HEK293 (cell line): ENCODE measurements around the gene FRAS1.

Experiments
- CTCF ChIA-PET: fragments of 350-600 bp; formaldehyde crosslinking; extraction: SDS; loops from one replicate; lab custom pipeline; 2021; ENCODE audit warnings: antibody characterized with exemption; lab: Yijun Ruan, JAX
- POLR2A ChIA-PET: fragments of 300-600 bp; formaldehyde crosslinking; extraction: SDS; loops from one replicate; lab custom pipeline; 2020; ENCODE audit warnings: antibody characterized with exemption, inconsistent platforms; lab: Yijun Ruan, JAX
- H3K27ac ChIP-seq: fragments of 200-500 bp; sonication (Bioruptor generic); 2 replicates; pipeline ENCODE4 v1.5.1; 2014; ENCODE audit warnings: low read depth, low read length, control low read depth, inconsistent platforms; ENCODE audit errors: extremely low read depth
- H3K36me3 ChIP-seq, 2 experiments: fragments of 200-500 bp in 1 of 2; sonication (Bioruptor generic) in 1 of 2; 1 replicate in 1 of 2; 2 replicates in 1 of 2; pipeline ENCODE4 v1.5.1; 2014 to 2017; ENCODE audit warnings: inconsistent platforms in 2 of 2, low read length in 2 of 2; ENCODE audit not compliant: control insufficient read depth in 2 of 2, insufficient read depth in 1 of 2
- H3K4me1 ChIP-seq: fragments of 200-500 bp; sonication (Bioruptor generic); 2 replicates; pipeline ENCODE4 v1.5.1; 2014; ENCODE audit warnings: mild to moderate bottlenecking, low read length, inconsistent platforms; ENCODE audit not compliant: control insufficient read depth, insufficient read depth
- H3K4me3 ChIP-seq: 2 replicates; pipeline ENCODE4 v1.5.1; 2011; ENCODE audit warnings: low read depth, mild to moderate bottlenecking, control low read depth, low read length, moderate library complexity
- H3K9me3 ChIP-seq: fragments of 200-500 bp; sonication (Bioruptor generic); 2 replicates; pipeline ENCODE4 v1.5.1; 2014; ENCODE audit warnings: low read depth, low read length, inconsistent platforms; ENCODE audit not compliant: control insufficient read depth, insufficient read depth
- EGR2 ChIP-seq: fragments of 450-650 bp; formaldehyde crosslinking; IDR thresholded peaks from 2 replicates; pipeline ENCODE4 v1.5.1; 2016; ENCODE audit warnings: low read depth, missing biosample characterization, missing genetic modification characterization
- KLF17 ChIP-seq: fragments of 450-650 bp; formaldehyde crosslinking; IDR thresholded peaks from 2 replicates; pipeline ENCODE4 v1.5.1; 2016; ENCODE audit warnings: missing biosample characterization, missing genetic modification characterization
- OVOL3 ChIP-seq: fragments of 450-650 bp; formaldehyde crosslinking; IDR thresholded peaks from 2 replicates; pipeline ENCODE4 v1.5.1; 2016; ENCODE audit warnings: missing biosample characterization, missing genetic modification characterization
- SP3 ChIP-seq: fragments of 450-650 bp; formaldehyde crosslinking; IDR thresholded peaks from 2 replicates; pipeline ENCODE4 v1.5.1; 2016; ENCODE audit warnings: missing biosample characterization, missing genetic modification characterization
- ZBTB11 ChIP-seq: fragments of 450-650 bp; formaldehyde crosslinking; conservative IDR thresholded peaks from 2 replicates; pipeline ENCODE4 v1.5.1; 2016; ENCODE audit warnings: low read depth, missing biosample characterization, missing genetic modification characterization
- ZBTB20 ChIP-seq: fragments of 450-650 bp; formaldehyde crosslinking; IDR thresholded peaks from 2 replicates; pipeline ENCODE4 v1.5.1; 2016; ENCODE audit warnings: missing biosample characterization, missing genetic modification characterization
- ZNF19 ChIP-seq: fragments of 450-650 bp; formaldehyde crosslinking; IDR thresholded peaks from 2 replicates; pipeline ENCODE4; 2016; ENCODE audit warnings: missing biosample characterization, missing genetic modification characterization, low read depth
- ZNF214 ChIP-seq: fragments of 450-650 bp; formaldehyde crosslinking; IDR thresholded peaks from 2 replicates; pipeline ENCODE4 v1.5.1; 2017; ENCODE audit warnings: missing biosample characterization, mild to moderate bottlenecking, missing genetic modification characterization, borderline replicate concordance
- ZNF221 ChIP-seq: fragments of 450-650 bp; formaldehyde crosslinking; IDR thresholded peaks from 2 replicates; pipeline ENCODE4 v1.5.1; 2017; ENCODE audit warnings: missing biosample characterization, missing genetic modification characterization, borderline replicate concordance
- ZNF398 ChIP-seq: fragments of 450-650 bp; formaldehyde crosslinking; IDR thresholded peaks from 2 replicates; pipeline ENCODE4 v1.5.1; 2017; ENCODE audit warnings: missing biosample characterization, missing genetic modification characterization
- ZNF423 ChIP-seq: fragments of 450-650 bp; formaldehyde crosslinking; IDR thresholded peaks from 2 replicates; pipeline ENCODE4 v1.5.1; 2016; ENCODE audit warnings: missing biosample characterization, missing genetic modification characterization
- ZNF433 ChIP-seq: fragments of 450-650 bp; formaldehyde crosslinking; IDR thresholded peaks from 2 replicates; pipeline ENCODE4 v1.5.1; 2016; ENCODE audit warnings: missing biosample characterization, missing genetic modification characterization, low read depth
- ZNF510 ChIP-seq: fragments of 450-650 bp; formaldehyde crosslinking; IDR thresholded peaks from 2 replicates; pipeline ENCODE4 v1.5.1; 2018; ENCODE audit warnings: mild to moderate bottlenecking, missing genetic modification characterization, missing biosample characterization; ENCODE audit not compliant: insufficient replicate concordance
- ZNF530 ChIP-seq: fragments of 450-650 bp; formaldehyde crosslinking; IDR thresholded peaks from 2 replicates; pipeline ENCODE4 v1.5.1; 2016; ENCODE audit warnings: low read depth, missing biosample characterization, missing genetic modification characterization
- ZNF544 ChIP-seq: fragments of 450-650 bp; formaldehyde crosslinking; IDR thresholded peaks from 2 replicates; pipeline ENCODE4 v1.5.0; 2017; ENCODE audit warnings: missing biosample characterization, missing genetic modification characterization
- ZNF596 ChIP-seq: fragments of 450-650 bp; IDR thresholded peaks from 2 replicates; pipeline ENCODE4 v1.5.0; 2018; ENCODE audit warnings: missing biosample characterization, mild to moderate bottlenecking, missing genetic modification characterization, moderate library complexity
- ZNF629 ChIP-seq: fragments of 450-650 bp; formaldehyde crosslinking; IDR thresholded peaks from 2 replicates; pipeline ENCODE4 v1.5.1; 2017; ENCODE audit warnings: missing biosample characterization, missing genetic modification characterization
- ZNF664 ChIP-seq: fragments of 450-650 bp; formaldehyde crosslinking; IDR thresholded peaks from 2 replicates; pipeline ENCODE4 v1.5.1; 2016; ENCODE audit warnings: missing biosample characterization, missing genetic modification characterization
- ZNF791 ChIP-seq: fragments of 450-650 bp; formaldehyde crosslinking; IDR thresholded peaks from 2 replicates; pipeline ENCODE4 v1.5.1; 2016; ENCODE audit warnings: missing biosample characterization, missing genetic modification characterization
- ZSCAN30 ChIP-seq: fragments of 450-650 bp; IDR thresholded peaks from 2 replicates; pipeline ENCODE4 v1.5.1; 2018; ENCODE audit warnings: missing biosample characterization, mild to moderate bottlenecking, missing genetic modification characterization, moderate library complexity

The FRAS1 gene

GRCh38 chr4:78313754-78314120, 256.6 kb downstream of the FRAS1 start:
- Histone ChIP-seq H3K4me1 (no peaks in the 10 kb centered on the region), H3K36me3 (peaks cover 0 to 23% of the 10 kb centered on the region in 2 experiments; a peak in 1 of 3 replicates), H3K27ac (no peak overlapping the region), H3K4me3 (no peak overlapping the region), H3K9me3 (no peaks in the 10 kb centered on the region)
- ChIA-PET POLR2A (no interaction called here), CTCF (no interaction called here)
- TF ChIP-seq ZBTB11 (tag by site-specific recombination) = no peak
- TF ChIP-seq ZNF596 (tag by site-specific recombination) = no peak
- no peak for TF ChIP-seq OVOL3 (tag by site-specific recombination)
- no peak for TF ChIP-seq ZNF629
- no peak for TF ChIP-seq ZNF791 (tag by site-specific recombination)
- TF ChIP-seq ZNF433 (tag by site-specific recombination) = no peak
- TF ChIP-seq ZBTB20 (tag by site-specific recombination) = no peak
- no peak for TF ChIP-seq ZSCAN30 (tag by site-specific recombination)
- TF ChIP-seq ZNF510 (tag by site-specific recombination) = no peak
- TF ChIP-seq KLF17 (tag by site-specific recombination) = no peak
- no peak for TF ChIP-seq ZNF214
- TF ChIP-seq ZNF664 = no peak
- no peak for TF ChIP-seq ZNF530 (tag by site-specific recombination)
- TF ChIP-seq ZNF19 (tag by site-specific recombination) = no peak

DNA sequence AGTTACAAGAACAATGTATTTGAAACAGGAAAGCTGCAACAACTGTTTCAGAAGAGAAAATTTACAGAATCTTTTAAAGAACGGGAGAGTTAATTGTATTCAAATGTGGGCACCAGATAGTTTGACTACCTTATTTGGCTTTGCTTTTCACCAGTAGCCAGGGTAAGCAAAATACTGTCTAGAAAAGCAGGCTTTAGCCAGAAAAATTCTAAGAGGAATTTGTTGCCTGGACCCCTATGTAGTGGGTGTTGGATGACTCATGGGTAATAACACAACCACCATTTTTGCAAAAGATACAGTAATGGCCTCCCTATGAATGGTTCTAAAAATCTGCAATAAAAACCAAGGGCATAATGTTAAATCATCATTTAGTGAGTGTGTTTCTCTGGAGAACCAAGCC, 261.0 kb downstream of the FRAS1 start:
- ChIA-PET CTCF (no interaction called here), POLR2A (no interaction called here)
- no peak overlapping the region for H3K4me3 ChIP-seq
- no peaks in the 10 kb centered on the region for H3K4me1 ChIP-seq
- H3K36me3 ChIP-seq = peaks cover 0 to 16% of the 10 kb centered on the region in 2 experiments; a peak in 1 of 3 replicates
- TF ChIP-seq EGR2 (tag by site-specific recombination) (no peak), ZNF221 (tag by site-specific recombination) (no peak), SP3 (no peak), ZNF398 (tag by site-specific recombination) (no peak), ZNF423 (tag by site-specific recombination) (no peak), ZNF544 (no peak), ZNF19 (tag by site-specific recombination) (no peak)
- TF ChIP-seq, all 188 proteins: peak for 0
- Histone ChIP-seq H3K9me3 (no peaks in the 10 kb centered on the region), H3K27ac (no peak overlapping the region)
